H1 (cell line): ENCODE results near the gene VSX1.

Experiments
- EP300 ChIP-seq, 2 experiments: IDR thresholded peaks; 1 replicate in 1 of 2; 2 replicates in 1 of 2; pipeline ENCODE4 v1.6.1; 2011 to 2012; ENCODE audit warnings: low read depth in 2 of 2, low read length in 2 of 2, mild to moderate bottlenecking in 2 of 2, borderline replicate concordance in 1 of 2, inconsistent platforms in 1 of 2, moderate library complexity in 1 of 2
- FOSL1 ChIP-seq: IDR thresholded peaks from 2 replicates; pipeline ENCODE4 v1.6.1; 2011; ENCODE audit warnings: mild to moderate bottlenecking, low read depth, low read length, moderate library complexity; ENCODE audit not compliant: insufficient read depth
- SIX5 ChIP-seq: IDR thresholded peaks from 2 replicates; pipeline ENCODE4 v1.6.1; 2011; ENCODE audit warnings: mild to moderate bottlenecking, low read depth, low read length
- TF ChIP-seq, protein P1 (sequence below), 3 experiments: IDR thresholded peaks; 1 replicate in 2 of 3; 2 replicates in 1 of 3; pipeline versions ENCODE4 v1.5.1 to v1.6.1; 2011; ENCODE audit warnings: low read length in 3 of 3, mild to moderate bottlenecking in 3 of 3, inconsistent platforms in 2 of 3, low read depth in 1 of 3, moderate library complexity in 1 of 3; ENCODE audit not compliant: insufficient read depth in 1 of 3; ENCODE audit errors: control extremely low read depth in 1 of 3
- TF ChIP-seq, protein P2 (sequence below): IDR thresholded peaks from 2 replicates; pipeline ENCODE4 v1.6.1; 2012; ENCODE audit warnings: inconsistent platforms

DNA sequence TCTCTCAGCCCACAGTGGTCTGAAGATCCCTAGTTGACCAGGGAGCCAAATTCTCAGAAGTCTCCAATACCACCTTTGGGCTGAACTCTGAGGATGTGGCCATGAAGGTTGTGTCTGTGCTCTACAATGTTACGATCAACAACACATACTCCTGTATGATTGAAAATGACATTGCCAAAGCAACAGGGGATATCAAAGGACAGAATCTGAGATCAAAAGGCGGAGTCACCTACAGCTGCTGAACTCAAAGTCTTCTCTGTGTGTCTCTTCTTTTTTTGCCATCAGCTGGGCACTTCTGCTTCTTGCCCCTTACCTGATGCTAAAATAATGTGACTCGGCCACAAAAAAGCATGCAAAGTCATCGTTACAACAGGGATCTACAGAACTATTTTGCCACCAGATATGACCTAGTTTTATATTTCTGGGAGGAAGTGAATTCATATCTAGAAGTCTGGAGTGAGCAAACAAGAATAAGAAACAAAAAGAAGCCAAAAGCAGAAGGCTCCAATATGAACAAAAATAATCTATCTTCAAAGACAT, 17.7 kb upstream of the VSX1 start:
- TF ChIP-seq, protein P1, sequence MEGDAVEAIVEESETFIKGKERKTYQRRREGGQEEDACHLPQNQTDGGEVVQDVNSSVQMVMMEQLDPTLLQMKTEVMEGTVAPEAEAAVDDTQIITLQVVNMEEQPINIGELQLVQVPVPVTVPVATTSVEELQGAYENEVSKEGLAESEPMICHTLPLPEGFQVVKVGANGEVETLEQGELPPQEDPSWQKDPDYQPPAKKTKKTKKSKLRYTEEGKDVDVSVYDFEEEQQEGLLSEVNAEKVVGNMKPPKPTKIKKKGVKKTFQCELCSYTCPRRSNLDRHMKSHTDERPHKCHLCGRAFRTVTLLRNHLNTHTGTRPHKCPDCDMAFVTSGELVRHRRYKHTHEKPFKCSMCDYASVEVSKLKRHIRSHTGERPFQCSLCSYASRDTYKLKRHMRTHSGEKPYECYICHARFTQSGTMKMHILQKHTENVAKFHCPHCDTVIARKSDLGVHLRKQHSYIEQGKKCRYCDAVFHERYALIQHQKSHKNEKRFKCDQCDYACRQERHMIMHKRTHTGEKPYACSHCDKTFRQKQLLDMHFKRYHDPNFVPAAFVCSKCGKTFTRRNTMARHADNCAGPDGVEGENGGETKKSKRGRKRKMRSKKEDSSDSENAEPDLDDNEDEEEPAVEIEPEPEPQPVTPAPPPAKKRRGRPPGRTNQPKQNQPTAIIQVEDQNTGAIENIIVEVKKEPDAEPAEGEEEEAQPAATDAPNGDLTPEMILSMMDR (IDR thresholded peaks at IDR 0.05; ENCODE audit: control extremely low read depth in 1 of 3, insufficient read depth in 1 of 3, low read depth in 1 of 3, low read length in 3 of 3) = no peak
- TF ChIP-seq FOSL1 (no peak), SIX5 (no peak), EP300 (IDR thresholded peaks at IDR 0.05; ENCODE audit: borderline replicate concordance in 1 of 2, low read depth in 2 of 2, low read length in 2 of 2) (no peak)
- TF ChIP-seq, protein P2, sequence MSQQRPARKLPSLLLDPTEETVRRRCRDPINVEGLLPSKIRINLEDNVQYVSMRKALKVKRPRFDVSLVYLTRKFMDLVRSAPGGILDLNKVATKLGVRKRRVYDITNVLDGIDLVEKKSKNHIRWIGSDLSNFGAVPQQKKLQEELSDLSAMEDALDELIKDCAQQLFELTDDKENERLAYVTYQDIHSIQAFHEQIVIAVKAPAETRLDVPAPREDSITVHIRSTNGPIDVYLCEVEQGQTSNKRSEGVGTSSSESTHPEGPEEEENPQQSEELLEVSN = no peak
